K562 (cell line): Measurements from ENCODE around the gene PTPRU.

Experiments used
- BCLAF1 ChIP-seq, 2 experiments: fragments of 450-650 bp in 1 of 2; IDR thresholded peaks; 2 replicates each; pipeline ENCODE4 v1.6.1; 2011 to 2017; ENCODE audit warnings: low read depth in 2 of 2, antibody characterized with exemption in 1 of 2, borderline replicate concordance in 1 of 2, low read length in 1 of 2, mild to moderate bottlenecking in 1 of 2, mixed read lengths in 1 of 2; ENCODE audit not compliant: control insufficient read depth in 1 of 2
- CHD2 ChIP-seq: IDR thresholded peaks from 2 replicates; pipeline ENCODE4 v1.6.1; 2011; ENCODE audit warnings: low read depth, low read length
- CTCF ChIP-seq, 3 experiments: IDR thresholded peaks in 2 of 3; conservative IDR thresholded peaks in 1 of 3; 2 replicates each; pipeline ENCODE4 v1.5.1; 2011 to 2012; ENCODE audit warnings: low read length in 3 of 3, mild to moderate bottlenecking in 3 of 3, control low read depth in 2 of 3, improper control_type of control experiment in 1 of 3, inconsistent platforms in 1 of 3, low read depth in 1 of 3, mixed read lengths in 1 of 3, moderate library complexity in 1 of 3; ENCODE audit not compliant: insufficient read depth in 2 of 3
- E2F4 ChIP-seq: sonication (generic); formaldehyde crosslinking; IDR thresholded peaks from 2 replicates; pipeline ENCODE4 v1.8.0; 2022; ENCODE audit warnings: mild to moderate bottlenecking, low read depth, missing genetic modification reagents
- EZH2 ChIP-seq: IDR thresholded peaks from 2 replicates; pipeline ENCODE4 v1.6.1; 2012; ENCODE audit warnings: low read depth, mild to moderate bottlenecking, inconsistent platforms, low read length, borderline replicate concordance
- FOSL1 ChIP-seq: fragments of 200-800 bp; sonication (Bioruptor generic); conservative IDR thresholded peaks from 2 replicates; pipeline ENCODE4 v1.6.1; 2016; ENCODE audit warnings: missing genetic modification characterization, missing compliant biosample characterization
- MAX ChIP-seq: sonication (generic); formaldehyde crosslinking; IDR thresholded peaks from 2 replicates; pipeline ENCODE4 v1.9.0; 2022; ENCODE audit warnings: mild to moderate bottlenecking, missing genetic modification reagents
- MIER1 ChIP-seq: fragments of 450-650 bp; IDR thresholded peaks from 2 replicates; pipeline ENCODE4 v1.6.1; 2016; ENCODE audit warnings: antibody characterized with exemption, mild to moderate bottlenecking, low read depth
- OTX1 ChIP-seq: fragments of 450-650 bp; formaldehyde crosslinking; IDR thresholded peaks from 2 replicates; pipeline ENCODE4 v1.4.0; 2022; ENCODE audit warnings: mild to moderate bottlenecking
- TFE3 ChIP-seq: fragments of 450-650 bp; formaldehyde crosslinking; IDR thresholded peaks from 2 replicates; pipeline ENCODE4 v1.4.0; 2020; ENCODE audit warnings: mild to moderate bottlenecking, mixed read lengths
- TGIF2 ChIP-seq: sonication (generic); formaldehyde crosslinking; IDR thresholded peaks from 2 replicates; pipeline ENCODE4 v1.8.1; 2022; ENCODE audit warnings: mild to moderate bottlenecking, missing genetic modification reagents, moderate library complexity

GRCh38 chr1:29202053-29202452 is 34.3 kb upstream of the PTPRU start:
- TF ChIP-seq MIER1 (no peak), EZH2 (no peak), CHD2 (no peak), BCLAF1 (IDR thresholded peaks at IDR 0.05; ENCODE audit: borderline replicate concordance in 1 of 2, control insufficient read depth in 1 of 2, low read depth in 2 of 2, low read length in 1 of 2) (no peak), FOSL1 (no peak), TFE3 (CRISPR knock-in tag) (no peak), TGIF2 (CRISPR knock-in tag) (no peak), E2F4 (no peak), CTCF (IDR thresholded peaks at IDR 0.05 in 2 of 3, conservative IDR thresholded peaks at IDR 0.05 in 1 of 3; ENCODE audit: insufficient read depth in 2 of 3, low read depth in 1 of 3, low read length in 3 of 3) (no peak), OTX1 (no peak), MAX (no peak)
